HEK293 (cell line): ENCODE results near the gene LDLRAD3.

Source experiments
- CTCF ChIA-PET: fragments of 350-600 bp; formaldehyde crosslinking; extraction: SDS; loops from one replicate; lab custom pipeline; 2021; ENCODE audit warnings: antibody characterized with exemption; lab: Yijun Ruan, JAX
- POLR2A ChIA-PET: fragments of 300-600 bp; formaldehyde crosslinking; extraction: SDS; loops from one replicate; lab custom pipeline; 2020; ENCODE audit warnings: antibody characterized with exemption, inconsistent platforms; lab: Yijun Ruan, JAX
- H3K27ac ChIP-seq: fragments of 200-500 bp; sonication (Bioruptor generic); 2 replicates; pipeline ENCODE4 v1.5.1; 2014; ENCODE audit warnings: low read depth, low read length, control low read depth, inconsistent platforms; ENCODE audit errors: extremely low read depth
- H3K36me3 ChIP-seq, 2 experiments: fragments of 200-500 bp in 1 of 2; sonication (Bioruptor generic) in 1 of 2; 1 replicate in 1 of 2; 2 replicates in 1 of 2; pipeline ENCODE4 v1.5.1; 2014 to 2017; ENCODE audit warnings: inconsistent platforms in 2 of 2, low read length in 2 of 2; ENCODE audit not compliant: control insufficient read depth in 2 of 2, insufficient read depth in 1 of 2
- H3K4me1 ChIP-seq: fragments of 200-500 bp; sonication (Bioruptor generic); 2 replicates; pipeline ENCODE4 v1.5.1; 2014; ENCODE audit warnings: mild to moderate bottlenecking, low read length, inconsistent platforms; ENCODE audit not compliant: control insufficient read depth, insufficient read depth
- H3K4me3 ChIP-seq: 2 replicates; pipeline ENCODE4 v1.5.1; 2011; ENCODE audit warnings: low read depth, mild to moderate bottlenecking, control low read depth, low read length, moderate library complexity
- H3K9me3 ChIP-seq: fragments of 200-500 bp; sonication (Bioruptor generic); 2 replicates; pipeline ENCODE4 v1.5.1; 2014; ENCODE audit warnings: low read depth, low read length, inconsistent platforms; ENCODE audit not compliant: control insufficient read depth, insufficient read depth
- AEBP2 ChIP-seq: fragments of 450-650 bp; formaldehyde crosslinking; IDR thresholded peaks from 2 replicates; pipeline ENCODE4 v1.5.1; 2016; ENCODE audit warnings: missing biosample characterization, missing genetic modification characterization, borderline replicate concordance
- CTCF ChIP-seq: fragments of 450-650 bp; formaldehyde crosslinking; IDR thresholded peaks from 2 replicates; pipeline ENCODE4 v1.5.1; 2016; ENCODE audit warnings: missing biosample characterization, missing genetic modification characterization
- GFI1B ChIP-seq: fragments of 450-650 bp; formaldehyde crosslinking; IDR thresholded peaks from 2 replicates; pipeline ENCODE4 v1.5.1; 2016; ENCODE audit warnings: missing biosample characterization, missing genetic modification characterization
- HOXD13 ChIP-seq: sonication (generic); formaldehyde crosslinking; IDR thresholded peaks from 2 replicates; pipeline ENCODE4 v1.8.0; 2022; ENCODE audit warnings: missing genetic modification reagents, borderline replicate concordance
- KLF16 ChIP-seq: fragments of 450-650 bp; formaldehyde crosslinking; IDR thresholded peaks from 2 replicates; pipeline ENCODE4 v1.5.1; 2017; ENCODE audit warnings: missing biosample characterization, missing genetic modification characterization
- OSR2 ChIP-seq: fragments of 450-650 bp; formaldehyde crosslinking; IDR thresholded peaks from 2 replicates; pipeline ENCODE4 v1.5.1; 2016; ENCODE audit warnings: missing biosample characterization, missing genetic modification characterization
- RBAK ChIP-seq: fragments of 450-650 bp; formaldehyde crosslinking; IDR thresholded peaks from 2 replicates; pipeline ENCODE4 v1.5.1; 2016; ENCODE audit warnings: missing biosample characterization, missing genetic modification characterization
- ZFP3 ChIP-seq: fragments of 450-650 bp; formaldehyde crosslinking; IDR thresholded peaks from 2 replicates; pipeline ENCODE4 v1.5.1; 2016; ENCODE audit warnings: low read depth, missing biosample characterization, missing genetic modification characterization
- ZNF174 ChIP-seq: fragments of 450-650 bp; formaldehyde crosslinking; IDR thresholded peaks from 2 replicates; pipeline ENCODE4 v1.5.0; 2017; ENCODE audit warnings: missing biosample characterization, mild to moderate bottlenecking, missing genetic modification characterization
- ZNF211 ChIP-seq: fragments of 450-650 bp; formaldehyde crosslinking; IDR thresholded peaks from 2 replicates; pipeline ENCODE4 v1.5.1; 2016; ENCODE audit warnings: low read depth, missing biosample characterization, missing genetic modification characterization
- ZNF280C ChIP-seq: fragments of 450-650 bp; formaldehyde crosslinking; IDR thresholded peaks from 2 replicates; pipeline ENCODE4 v1.5.1; 2016; ENCODE audit warnings: missing biosample characterization, missing genetic modification characterization
- ZNF311 ChIP-seq: fragments of 450-650 bp; formaldehyde crosslinking; IDR thresholded peaks from 2 replicates; pipeline ENCODE4 v1.5.1; 2017; ENCODE audit warnings: missing biosample characterization, missing genetic modification characterization, borderline replicate concordance
- ZNF362 ChIP-seq: fragments of 450-650 bp; formaldehyde crosslinking; IDR thresholded peaks from 2 replicates; pipeline ENCODE4 v1.5.1; 2016; ENCODE audit warnings: missing biosample characterization, missing genetic modification characterization
- ZNF398 ChIP-seq: fragments of 450-650 bp; formaldehyde crosslinking; IDR thresholded peaks from 2 replicates; pipeline ENCODE4 v1.5.1; 2017; ENCODE audit warnings: missing biosample characterization, missing genetic modification characterization
- ZNF426 ChIP-seq: fragments of 450-650 bp; formaldehyde crosslinking; IDR thresholded peaks from 2 replicates; pipeline ENCODE4 v1.5.1; 2017; ENCODE audit warnings: missing biosample characterization, missing genetic modification characterization, mild to moderate bottlenecking, inconsistent platforms, moderate library complexity
- ZNF433 ChIP-seq: fragments of 450-650 bp; formaldehyde crosslinking; IDR thresholded peaks from 2 replicates; pipeline ENCODE4 v1.5.1; 2016; ENCODE audit warnings: missing biosample characterization, missing genetic modification characterization, low read depth
- ZNF501 ChIP-seq: fragments of 450-650 bp; formaldehyde crosslinking; IDR thresholded peaks from 2 replicates; pipeline ENCODE4 v1.5.1; 2016; ENCODE audit warnings: missing biosample characterization, missing genetic modification characterization
- ZNF513 ChIP-seq: fragments of 450-650 bp; IDR thresholded peaks from 2 replicates; pipeline ENCODE4 v1.5.1; 2018; ENCODE audit warnings: missing biosample characterization, missing genetic modification characterization
- ZNF514 ChIP-seq: fragments of 450-650 bp; formaldehyde crosslinking; IDR thresholded peaks from 2 replicates; pipeline ENCODE4 v1.5.1; 2016; ENCODE audit warnings: missing biosample characterization, missing genetic modification characterization
- ZNF521 ChIP-seq: fragments of 450-650 bp; formaldehyde crosslinking; IDR thresholded peaks from 2 replicates; pipeline ENCODE4 v1.5.1; 2017; ENCODE audit warnings: missing biosample characterization, mild to moderate bottlenecking, missing genetic modification characterization
- ZNF560 ChIP-seq: fragments of 450-650 bp; formaldehyde crosslinking; IDR thresholded peaks from 2 replicates; pipeline ENCODE4 v1.5.1; 2017; ENCODE audit warnings: missing biosample characterization, missing genetic modification characterization, borderline replicate concordance
- ZNF585B ChIP-seq: fragments of 450-650 bp; formaldehyde crosslinking; IDR thresholded peaks from 2 replicates; pipeline ENCODE4 v1.5.1; 2016; ENCODE audit warnings: missing biosample characterization, missing genetic modification characterization
- ZNF596 ChIP-seq: fragments of 450-650 bp; IDR thresholded peaks from 2 replicates; pipeline ENCODE4 v1.5.0; 2018; ENCODE audit warnings: missing biosample characterization, mild to moderate bottlenecking, missing genetic modification characterization, moderate library complexity
- ZNF629 ChIP-seq: fragments of 450-650 bp; formaldehyde crosslinking; IDR thresholded peaks from 2 replicates; pipeline ENCODE4 v1.5.1; 2017; ENCODE audit warnings: missing biosample characterization, missing genetic modification characterization
- ZNF658 ChIP-seq: fragments of 450-650 bp; formaldehyde crosslinking; IDR thresholded peaks from 2 replicates; pipeline ENCODE4; 2016; ENCODE audit warnings: missing biosample characterization, missing genetic modification characterization
- ZNF707 ChIP-seq: fragments of 450-650 bp; formaldehyde crosslinking; IDR thresholded peaks from 2 replicates; pipeline ENCODE4 v1.5.1; 2016; ENCODE audit warnings: missing biosample characterization, missing genetic modification characterization

The LDLRAD3 gene

GRCh38 chr11:35935390-35935789 is 8.5 kb upstream of the LDLRAD3 start:
- H3K4me1 ChIP-seq = no peaks in the 10 kb centered on the region
- TF ChIP-seq ZNF658 (tag by site-specific recombination) = no peak
- TF ChIP-seq RBAK (tag by site-specific recombination) = no peak
- TF ChIP-seq ZNF433 (tag by site-specific recombination) = no peak
- no peak for TF ChIP-seq ZNF362
- no peak for TF ChIP-seq ZNF174 (tag by site-specific recombination)
- TF ChIP-seq KLF16 = no peak
- TF ChIP-seq ZNF521 (tag by site-specific recombination) = no peak
- no peak for TF ChIP-seq ZNF514 (tag by site-specific recombination)
- no peak for TF ChIP-seq GFI1B (tag by site-specific recombination)
- TF ChIP-seq AEBP2 (tag by site-specific recombination) = no peak
- TF ChIP-seq ZNF585B (tag by site-specific recombination) = no peak
- TF ChIP-seq ZNF280C = no peak
- no peak for TF ChIP-seq ZNF596 (tag by site-specific recombination)
- TF ChIP-seq ZNF707 (tag by site-specific recombination) = no peak
- TF ChIP-seq ZNF560 (tag by site-specific recombination) = no peak
- ChIA-PET POLR2A (no interaction called here), CTCF (interaction anchor here (0.9 kb wide), 1 partner anchor 33 kb away, joined by 3 read pairs; no protein-coding TSS in a partner anchor)
- H3K9me3 ChIP-seq = no peaks in the 10 kb centered on the region
- no peaks in the 10 kb centered on the region for H3K36me3 ChIP-seq
- no peak overlapping the region for H3K27ac ChIP-seq
- no peak overlapping the region for H3K4me3 ChIP-seq

- TF ChIP-seq ZNF629 (tag by site-specific recombination) (no peak), ZNF513 (no peak), ZNF501 (tag by site-specific recombination) (no peak), ZNF398 (no peak), HOXD13 (CRISPR knock-in tag) (no peak), ZNF585B (tag by site-specific recombination) (no peak), ZFP3 (tag by site-specific recombination) (no peak), ZNF311 (tag by site-specific recombination) (no peak), OSR2 (tag by site-specific recombination) (no peak), CTCF (no peak), ZNF211 (no peak), ZNF426 (tag by site-specific recombination) (no peak)
- Histone ChIP-seq H3K4me1 (no peaks in the 10 kb centered on the region), H3K36me3 (no peaks in the 10 kb centered on the region), H3K4me3 (no peak overlapping the region), H3K9me3 (no peaks in the 10 kb centered on the region), H3K27ac (no peak overlapping the region)
- CTCF ChIA-PET = interaction anchor here (0.7 kb wide), 1 partner anchor 101 kb away, joined by 4 read pairs; no protein-coding TSS in a partner anchor
- POLR2A ChIA-PET = no interaction called here
Measured at GRCh38 chr11:35937111-35937510, 6.8 kb upstream of the LDLRAD3 start.
